GM12878 (cell line): ENCODE data around the gene MLIP.
"Not testable (repeated sequence)": the region's sequence is repeated elsewhere in the genome, so short reads cannot be mapped to it uniquely, and the experiment has no call there.

Experiments
- CHD4 ChIP-seq: fragments of 200-600 bp; sonication (generic); IDR thresholded peaks from 2 replicates; pipeline ENCODE4 v1.6.1; 2016; ENCODE audit warnings: mild to moderate bottlenecking
- ZZZ3 ChIP-seq: IDR thresholded peaks from 2 replicates; pipeline ENCODE4 v1.6.1; 2011; ENCODE audit warnings: low read depth; ENCODE audit not compliant: control insufficient read depth, insufficient read length

DNA sequence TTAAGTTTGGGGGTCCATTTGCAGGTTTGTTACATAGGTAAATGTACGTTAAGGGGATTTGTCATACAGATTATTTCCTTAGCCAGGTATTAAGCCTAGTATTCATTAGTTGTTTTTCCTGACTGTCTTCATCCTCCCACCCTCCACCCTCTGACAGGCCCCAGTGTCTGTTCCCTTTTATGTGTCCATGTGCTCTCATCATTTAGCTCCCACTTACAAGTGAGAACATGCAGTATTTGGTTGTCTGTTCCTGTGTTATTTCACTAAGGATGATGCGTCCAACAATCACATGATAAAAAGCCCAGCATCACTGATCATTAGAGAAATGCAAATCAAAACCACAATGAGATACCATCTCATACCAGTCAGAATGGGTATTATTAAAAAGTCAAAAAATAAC is 138.6 kb downstream of the MLIP start:
- TF ChIP-seq ZZZ3, CHD4: not testable (repeated sequence)
